ENCODE results near the gene CYB5A. TPM values are rescaled to one million over a fixed set of nuclear protein-coding genes. Genes with fewer than 3 reads are reported as not detected.

The CYB5A gene
- total RNA-seq, 4 donors from 2014 or later: 44.6 to 204 (median 51.9) TPM

DNA sequence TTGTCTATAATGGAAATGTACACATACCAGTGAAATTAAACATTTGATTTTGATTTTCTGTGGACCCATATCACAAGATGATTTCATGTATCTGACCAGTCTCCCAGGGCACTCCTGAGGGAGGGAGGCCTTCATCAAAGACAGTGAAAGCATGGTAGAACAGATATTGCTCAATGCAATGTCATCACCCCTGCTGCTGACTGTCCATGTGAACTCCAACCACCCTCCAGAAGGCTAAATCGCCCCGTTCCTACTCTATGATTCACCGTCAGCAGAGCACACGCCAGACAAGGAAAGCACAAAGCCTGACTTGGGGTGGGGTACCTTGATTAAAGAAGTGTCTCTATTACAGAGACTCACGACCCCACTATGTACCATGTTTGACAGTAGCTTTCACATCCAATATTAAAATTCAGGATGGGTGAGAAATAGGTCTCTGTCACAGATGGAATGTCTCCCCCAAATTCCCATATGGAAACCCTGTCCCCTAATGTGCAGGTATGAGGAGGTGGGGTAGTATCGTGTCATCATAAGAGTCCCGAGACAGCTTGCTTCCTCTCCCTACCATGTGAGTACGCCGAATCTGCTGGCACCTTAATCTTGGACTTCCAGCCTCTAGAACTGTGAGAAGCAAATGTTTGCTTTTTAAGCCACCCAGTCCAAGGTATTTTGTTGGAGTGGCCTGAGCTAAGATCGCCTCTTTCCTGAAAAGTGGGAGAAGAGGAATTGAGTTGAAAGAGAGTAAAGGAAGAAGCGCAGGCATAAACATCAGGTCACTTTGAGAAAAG, 42.4 kb downstream of the CYB5A start:
- Histone ChIP-seq H3K27me3 (no peaks in the 10 kb centered on the region), H3K36me3 (no peaks in the 10 kb centered on the region), H3K27ac (no peak overlapping the region), H3K4me1 (no peaks in the 10 kb centered on the region), H3K4me3 (no peak overlapping the region), H3K9me3 (no peaks in the 10 kb centered on the region)
- TF ChIP-seq, protein P1, sequence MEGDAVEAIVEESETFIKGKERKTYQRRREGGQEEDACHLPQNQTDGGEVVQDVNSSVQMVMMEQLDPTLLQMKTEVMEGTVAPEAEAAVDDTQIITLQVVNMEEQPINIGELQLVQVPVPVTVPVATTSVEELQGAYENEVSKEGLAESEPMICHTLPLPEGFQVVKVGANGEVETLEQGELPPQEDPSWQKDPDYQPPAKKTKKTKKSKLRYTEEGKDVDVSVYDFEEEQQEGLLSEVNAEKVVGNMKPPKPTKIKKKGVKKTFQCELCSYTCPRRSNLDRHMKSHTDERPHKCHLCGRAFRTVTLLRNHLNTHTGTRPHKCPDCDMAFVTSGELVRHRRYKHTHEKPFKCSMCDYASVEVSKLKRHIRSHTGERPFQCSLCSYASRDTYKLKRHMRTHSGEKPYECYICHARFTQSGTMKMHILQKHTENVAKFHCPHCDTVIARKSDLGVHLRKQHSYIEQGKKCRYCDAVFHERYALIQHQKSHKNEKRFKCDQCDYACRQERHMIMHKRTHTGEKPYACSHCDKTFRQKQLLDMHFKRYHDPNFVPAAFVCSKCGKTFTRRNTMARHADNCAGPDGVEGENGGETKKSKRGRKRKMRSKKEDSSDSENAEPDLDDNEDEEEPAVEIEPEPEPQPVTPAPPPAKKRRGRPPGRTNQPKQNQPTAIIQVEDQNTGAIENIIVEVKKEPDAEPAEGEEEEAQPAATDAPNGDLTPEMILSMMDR (IDR thresholded peaks at IDR 0.05): no peak
- DNase-seq: peak in 1 of 2 donors; percentile 28
- intact Hi-C loops (cut with DNase I; ENCODE audit: low total_unique reads): no loop called here

DNA sequence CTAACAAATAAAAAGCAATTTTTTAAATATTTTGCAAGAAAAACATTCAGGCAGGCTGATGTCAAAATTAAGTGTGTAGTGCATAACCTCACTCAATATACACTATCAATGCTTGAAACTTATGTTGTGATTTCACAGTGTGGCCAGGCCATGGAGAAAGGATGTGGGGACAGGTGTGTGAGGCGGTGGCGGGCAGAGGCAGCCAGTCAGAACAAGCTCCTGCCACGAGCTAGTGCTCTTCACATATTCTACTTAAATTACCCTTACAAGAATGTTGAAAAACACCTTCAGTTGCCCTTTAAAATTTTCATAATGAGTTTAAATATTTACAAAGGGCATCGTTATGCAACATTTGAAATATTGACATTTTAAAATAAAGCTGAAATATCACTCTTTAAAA, 43.2 kb downstream of the CYB5A start:
- intact Hi-C loops (cut with DNase I; ENCODE audit: low total_unique reads): no loop called here
- Histone ChIP-seq H3K4me1 (no peaks in the 10 kb centered on the region), H3K27ac (no peak overlapping the region), H3K4me3 (no peak overlapping the region), H3K36me3 (no peaks in the 10 kb centered on the region), H3K27me3 (no peaks in the 10 kb centered on the region), H3K9me3 (no peaks in the 10 kb centered on the region)
- TF ChIP-seq, protein P1 (IDR thresholded peaks at IDR 0.05): no peak
- TF ChIP-seq POLR2A (IDR thresholded peaks at IDR 0.05): no peak
- no peak for DNase-seq

DNA sequence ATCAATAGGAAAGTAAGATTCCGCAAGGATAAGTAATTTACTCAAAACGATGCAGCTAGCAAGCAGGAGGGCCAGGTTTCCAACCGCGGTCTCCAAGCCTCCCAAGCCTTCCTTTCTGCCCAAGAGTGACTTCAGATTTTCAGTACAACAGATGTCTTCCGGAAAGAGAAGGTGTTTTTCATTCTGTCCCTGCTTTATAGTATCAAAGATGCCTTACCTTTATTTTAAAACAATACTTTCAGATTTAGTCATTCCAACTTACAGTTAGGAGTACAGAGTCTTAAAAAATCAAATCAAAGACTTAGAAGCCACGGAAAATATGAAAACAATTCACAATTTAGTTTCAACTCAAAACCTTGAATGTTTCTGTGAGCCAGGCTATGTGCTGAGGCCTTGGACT, 43.6 kb downstream of the CYB5A start:
- intact Hi-C loops (cut with DNase I; ENCODE audit: low total_unique reads): no loop called here
- TF ChIP-seq POLR2A (IDR thresholded peaks at IDR 0.05): no peak
- TF ChIP-seq, protein P1 (IDR thresholded peaks at IDR 0.05): no peak
- H3K4me3 ChIP-seq: no peak overlapping the region
- DNase-seq: no peak
- no peaks in the 10 kb centered on the region for H3K9me3 ChIP-seq
- no peaks in the 10 kb centered on the region for H3K27me3 ChIP-seq
- no peaks in the 10 kb centered on the region for H3K4me1 ChIP-seq
- no peak overlapping the region for H3K27ac ChIP-seq
- H3K36me3 ChIP-seq: no peaks in the 10 kb centered on the region

- Histone ChIP-seq H3K36me3 (no peaks in the 10 kb centered on the region), H3K9me3 (no peaks in the 10 kb centered on the region), H3K27me3 (no peaks in the 10 kb centered on the region), H3K4me3 (no peak overlapping the region), H3K27ac (no peak overlapping the region), H3K4me1 (no peaks in the 10 kb centered on the region)
- DNase-seq: no peak
- intact Hi-C loops (cut with DNase I; ENCODE audit: low total_unique reads): no loop called here
- TF ChIP-seq POLR2A (IDR thresholded peaks at IDR 0.05): no peak
- TF ChIP-seq, protein P1 (IDR thresholded peaks at IDR 0.05): no peak
Observed at GRCh38 chr18:74244554-74244953, 47.2 kb downstream of the CYB5A start.

GRCh38 chr18:74243127-74243526, 48.6 kb downstream of the CYB5A start:
- no peak overlapping the region for H3K27ac ChIP-seq
- DNase-seq: no peak
- intact Hi-C loops (cut with DNase I; ENCODE audit: low total_unique reads): no loop called here
- no peaks in the 10 kb centered on the region for H3K27me3 ChIP-seq
- H3K4me3 ChIP-seq: no peak overlapping the region
- H3K4me1 ChIP-seq: no peaks in the 10 kb centered on the region
- H3K36me3 ChIP-seq: no peaks in the 10 kb centered on the region
- TF ChIP-seq POLR2A (IDR thresholded peaks at IDR 0.05): no peak
- H3K9me3 ChIP-seq: no peaks in the 10 kb centered on the region

Data from uterus (tissue), 4 donors.